Measurements from ENCODE around the gene GJB2. TPM values are rescaled to one million over a fixed set of nuclear protein-coding genes. Genes with fewer than 3 reads are reported as not detected.

The GJB2 gene
- total RNA-seq, 1 experiment from 2014 or later, result 4.6 TPM

- intact Hi-C loops (cut with micrococcal nuclease; ENCODE audit: unreplicated experiment), result no loop called here
- CTCF ChIA-PET, result no interaction called here
- H3K27me3 Mint-ChIP-seq (ENCODE audit: unreplicated experiment), result peaks cover 12% of the 10 kb centered on the region
- no peaks in the 10 kb centered on the region for H3K9me3 Mint-ChIP-seq (ENCODE audit: low read depth, unreplicated experiment)
- no peak overlapping the region for H3K27ac Mint-ChIP-seq (ENCODE audit: unreplicated experiment)
- H3K36me3 Mint-ChIP-seq (ENCODE audit: insufficient read depth, unreplicated experiment), result no peaks in the 10 kb centered on the region
- no peak for TF ChIP-seq CTCF (IDR thresholded peaks at IDR 0.05; ENCODE audit: unreplicated experiment)
- no peak overlapping the region for H3K4me3 Mint-ChIP-seq (ENCODE audit: low read depth, unreplicated experiment)
- DNase-seq, result no peak
- BruUV-seq (replicated peaks), result no TSS peak
- no peaks in the 10 kb centered on the region for H3K4me1 Mint-ChIP-seq (ENCODE audit: low read depth, unreplicated experiment)
These were observed 14.0 kb upstream of the GJB2 start for GRCh38 chr13:20206698-20207235.

GRCh38 chr13:20206065-20206697 is 13.4 kb upstream of the GJB2 start:
- Mint-ChIP-seq H3K4me3 (ENCODE audit: low read depth, unreplicated experiment) (no peak overlapping the region), H3K9me3 (ENCODE audit: low read depth, unreplicated experiment) (no peaks in the 10 kb centered on the region), H3K4me1 (ENCODE audit: low read depth, unreplicated experiment) (no peaks in the 10 kb centered on the region), H3K36me3 (ENCODE audit: insufficient read depth, unreplicated experiment) (no peaks in the 10 kb centered on the region), H3K27me3 (ENCODE audit: unreplicated experiment) (peaks cover 12% of the 10 kb centered on the region), H3K27ac (ENCODE audit: unreplicated experiment) (no peak overlapping the region)
- CTCF ChIA-PET, result no interaction called here
- no peak for TF ChIP-seq CTCF (IDR thresholded peaks at IDR 0.05; ENCODE audit: unreplicated experiment)
- intact Hi-C loops (cut with micrococcal nuclease; ENCODE audit: unreplicated experiment), result no loop called here
- no TSS peak for BruUV-seq (replicated peaks)
- no peak for DNase-seq

- BruUV-seq (replicated peaks), result no TSS peak
- Mint-ChIP-seq H3K4me1 (ENCODE audit: low read depth, unreplicated experiment) (peaks cover 9% of the 10 kb centered on the region), H3K36me3 (ENCODE audit: insufficient read depth, unreplicated experiment) (no peaks in the 10 kb centered on the region), H3K27me3 (ENCODE audit: unreplicated experiment) (peaks cover 21% of the 10 kb centered on the region), H3K27ac (ENCODE audit: unreplicated experiment) (no peak overlapping the region), H3K9me3 (ENCODE audit: low read depth, unreplicated experiment) (no peaks in the 10 kb centered on the region), H3K4me3 (ENCODE audit: low read depth, unreplicated experiment) (no peak overlapping the region)
- no peak for DNase-seq
- intact Hi-C loops (cut with micrococcal nuclease; ENCODE audit: unreplicated experiment), result no loop called here
- CTCF ChIA-PET, result no interaction called here
- no peak for TF ChIP-seq CTCF (IDR thresholded peaks at IDR 0.05; ENCODE audit: unreplicated experiment)
These were observed 6.0 kb upstream of the GJB2 start for GRCh38 chr13:20198781-20199180.

GRCh38 chr13:20197361-20197834 is 4.7 kb upstream of the GJB2 start:
- intact Hi-C loops (cut with micrococcal nuclease; ENCODE audit: unreplicated experiment), result loop anchor here (1.0 kb wide), 1 partner anchor 292 kb away; no protein-coding TSS in a partner anchor
- no TSS peak for BruUV-seq (replicated peaks)

More at GRCh38 chr13:20197361-20197834, 4.7 kb upstream of the GJB2 start:
- H3K36me3 Mint-ChIP-seq (ENCODE audit: insufficient read depth, unreplicated experiment), result no peaks in the 10 kb centered on the region
- H3K9me3 Mint-ChIP-seq (ENCODE audit: low read depth, unreplicated experiment), result no peaks in the 10 kb centered on the region
- CTCF ChIA-PET, result interaction anchor here (0.6 to 1.7 kb wide), 8 partner anchors 95 to 981 kb away, joined by 3 to 10 read pairs (median 3); no protein-coding TSS in a partner anchor
- H3K27ac Mint-ChIP-seq (ENCODE audit: unreplicated experiment), result no peak overlapping the region
- H3K4me3 Mint-ChIP-seq (ENCODE audit: low read depth, unreplicated experiment), result no peak overlapping the region
- peak; percentile 55 for TF ChIP-seq CTCF (IDR thresholded peaks at IDR 0.05; ENCODE audit: unreplicated experiment)
- DNase-seq, result no peak
- peaks cover 9% of the 10 kb centered on the region for H3K4me1 Mint-ChIP-seq (ENCODE audit: low read depth, unreplicated experiment)
- H3K27me3 Mint-ChIP-seq (ENCODE audit: unreplicated experiment), result peaks cover 21% of the 10 kb centered on the region

All from Calu3 (cell line).